GM21528 (cell line): Measurements from ENCODE around the gene P3H1.

Experiments used
- ATAC-seq: cut with Tn5 transposase; IDR thresholded peaks from one replicate; pipeline ENCODE4 v1.9.1; 2021; ENCODE audit warnings: mild to moderate bottlenecking, moderate library complexity; ENCODE audit not compliant: unreplicated experiment, low FRiP score

The P3H1 gene

GRCh38 chr1:42747125-42747524, 19.7 kb downstream of the P3H1 start:
- no peak for ATAC-seq

- ATAC-seq, result no peak
These were observed 20.3 kb downstream of the P3H1 start for GRCh38 chr1:42746436-42747105.

GRCh38 chr1:42745851-42746250, 21.0 kb downstream of the P3H1 start:
- no peak for ATAC-seq

- ATAC-seq, result no peak
These were observed 22.7 kb downstream of the P3H1 start for GRCh38 chr1:42744148-42744413.

- no peak for ATAC-seq
These were observed 23.3 kb downstream of the P3H1 start for GRCh38 chr1:42743317-42744147.

GRCh38 chr1:42742617-42743316, 24.1 kb downstream of the P3H1 start:
- no peak for ATAC-seq

GRCh38 chr1:42742141-42742540, 24.7 kb downstream of the P3H1 start:
- ATAC-seq, result no peak

- ATAC-seq, result no peak
These were observed 25.1 kb downstream of the P3H1 start for GRCh38 chr1:42741706-42742105.

GRCh38 chr1:42740851-42741580, 25.8 kb downstream of the P3H1 start:
- no peak for ATAC-seq

GRCh38 chr1:42739753-42740700, 26.8 kb downstream of the P3H1 start, which contains the start of gene CLDN19:
TSS of gene CLDN19 (minus strand) at chr1:42740236. CDS start at chr1:42740063, 173 bp downstream.
- no peak for ATAC-seq

- no peak for ATAC-seq
These were observed 28.1 kb downstream of the P3H1 start for GRCh38 chr1:42738678-42739226.

GRCh38 chr1:42737986-42738677, 28.7 kb downstream of the P3H1 start:
- no peak for ATAC-seq

GRCh38 chr1:42737257-42737656, 29.6 kb downstream of the P3H1 start:
- ATAC-seq, result no peak

- no peak for ATAC-seq
These were observed 30.1 kb downstream of the P3H1 start for GRCh38 chr1:42736571-42737200.

- ATAC-seq, result no peak
These were observed 30.7 kb downstream of the P3H1 start for GRCh38 chr1:42736152-42736551.

GRCh38 chr1:42735477-42736105, 31.2 kb downstream of the P3H1 start:
- ATAC-seq, result no peak

GRCh38 chr1:42735056-42735455, 31.8 kb downstream of the P3H1 start:
- ATAC-seq, result no peak
